GM21737 (cell line): ENCODE data around the gene OPCML.

Experiments
- ATAC-seq: cut with Tn5 transposase; IDR thresholded peaks from one replicate; pipeline ENCODE4 v1.9.1; 2021; ENCODE audit warnings: mild to moderate bottlenecking, moderate library complexity; ENCODE audit not compliant: unreplicated experiment

OPCML gene

GRCh38 chr11:133153031-133153430 is 379.3 kb downstream of the OPCML start:
- no peak for ATAC-seq

GRCh38 chr11:133149698-133150097 is 382.6 kb downstream of the OPCML start:
- ATAC-seq, result no peak

- no peak for ATAC-seq
These were observed 384.7 kb downstream of the OPCML start for GRCh38 chr11:133147625-133148024.

GRCh38 chr11:133146697-133147306 is 385.5 kb downstream of the OPCML start:
- no peak for ATAC-seq

GRCh38 chr11:133137939-133138338 is 394.4 kb downstream of the OPCML start:
- ATAC-seq, result no peak

- no peak for ATAC-seq
These were observed 395.0 kb downstream of the OPCML start for GRCh38 chr11:133137270-133137669.

GRCh38 chr11:133136376-133136775 is 395.9 kb downstream of the OPCML start:
- no peak for ATAC-seq

GRCh38 chr11:133134314-133135173 is 397.8 kb downstream of the OPCML start:
- ATAC-seq, result peak; percentile 87

GRCh38 chr11:133133606-133134005 is 398.7 kb downstream of the OPCML start:
- ATAC-seq, result no peak

GRCh38 chr11:133133050-133133449 is 399.3 kb downstream of the OPCML start:
- no peak for ATAC-seq

GRCh38 chr11:133127741-133128140 is 404.6 kb downstream of the OPCML start:
- ATAC-seq, result no peak

GRCh38 chr11:133123796-133124195 is 408.5 kb downstream of the OPCML start:
- ATAC-seq, result no peak

- no peak for ATAC-seq
These were observed 408.9 kb downstream of the OPCML start for GRCh38 chr11:133123366-133123765.

GRCh38 chr11:133122256-133122655 is 410.0 kb downstream of the OPCML start:
- ATAC-seq, result no peak

GRCh38 chr11:133118563-133119268 is 413.6 kb downstream of the OPCML start:
- no peak for ATAC-seq

GRCh38 chr11:133115099-133115498 is 417.2 kb downstream of the OPCML start:
- no peak for ATAC-seq

- no peak for ATAC-seq
These were observed 424.5 kb downstream of the OPCML start for GRCh38 chr11:133107763-133108162.

GRCh38 chr11:133107136-133107535 is 425.2 kb downstream of the OPCML start:
- no peak for ATAC-seq

- ATAC-seq, result no peak
These were observed 425.9 kb downstream of the OPCML start for GRCh38 chr11:133106417-133106816.

GRCh38 chr11:133104009-133104744 is 428.1 kb downstream of the OPCML start:
- no peak for ATAC-seq

GRCh38 chr11:133096981-133097380 is 435.3 kb downstream of the OPCML start:
- ATAC-seq, result no peak
